Measurements from ENCODE around the gene XPO6.

Gene XPO6

DNA sequence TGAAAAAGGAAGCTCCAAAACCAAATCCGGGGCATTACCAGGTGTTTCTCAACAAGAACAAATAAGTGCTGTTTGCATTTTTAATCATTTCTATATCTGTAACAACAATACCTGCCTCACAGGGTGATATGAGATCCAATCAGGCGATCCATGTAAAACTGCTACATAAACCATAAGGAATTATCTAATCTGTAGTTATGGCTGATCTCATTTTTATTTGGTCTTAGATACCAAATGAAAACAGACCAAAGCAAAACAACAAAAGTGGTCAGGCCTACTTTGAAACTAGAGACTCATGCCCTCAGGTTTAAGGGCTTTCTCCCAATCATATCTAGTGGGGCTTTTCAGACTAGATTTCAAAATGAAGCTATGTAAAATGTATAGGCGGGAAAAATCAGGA lies 28.3 kb downstream of the XPO6 start:
- H3K4me3 ChIP-seq (ENCODE audit: low read length): no peak overlapping the region
- TF ChIP-seq, protein P1, sequence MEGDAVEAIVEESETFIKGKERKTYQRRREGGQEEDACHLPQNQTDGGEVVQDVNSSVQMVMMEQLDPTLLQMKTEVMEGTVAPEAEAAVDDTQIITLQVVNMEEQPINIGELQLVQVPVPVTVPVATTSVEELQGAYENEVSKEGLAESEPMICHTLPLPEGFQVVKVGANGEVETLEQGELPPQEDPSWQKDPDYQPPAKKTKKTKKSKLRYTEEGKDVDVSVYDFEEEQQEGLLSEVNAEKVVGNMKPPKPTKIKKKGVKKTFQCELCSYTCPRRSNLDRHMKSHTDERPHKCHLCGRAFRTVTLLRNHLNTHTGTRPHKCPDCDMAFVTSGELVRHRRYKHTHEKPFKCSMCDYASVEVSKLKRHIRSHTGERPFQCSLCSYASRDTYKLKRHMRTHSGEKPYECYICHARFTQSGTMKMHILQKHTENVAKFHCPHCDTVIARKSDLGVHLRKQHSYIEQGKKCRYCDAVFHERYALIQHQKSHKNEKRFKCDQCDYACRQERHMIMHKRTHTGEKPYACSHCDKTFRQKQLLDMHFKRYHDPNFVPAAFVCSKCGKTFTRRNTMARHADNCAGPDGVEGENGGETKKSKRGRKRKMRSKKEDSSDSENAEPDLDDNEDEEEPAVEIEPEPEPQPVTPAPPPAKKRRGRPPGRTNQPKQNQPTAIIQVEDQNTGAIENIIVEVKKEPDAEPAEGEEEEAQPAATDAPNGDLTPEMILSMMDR (conservative IDR thresholded peaks at IDR 0.05; ENCODE audit: low read length): no peak
- no peak for DNase-seq (ENCODE audit: low read depth)

DNA sequence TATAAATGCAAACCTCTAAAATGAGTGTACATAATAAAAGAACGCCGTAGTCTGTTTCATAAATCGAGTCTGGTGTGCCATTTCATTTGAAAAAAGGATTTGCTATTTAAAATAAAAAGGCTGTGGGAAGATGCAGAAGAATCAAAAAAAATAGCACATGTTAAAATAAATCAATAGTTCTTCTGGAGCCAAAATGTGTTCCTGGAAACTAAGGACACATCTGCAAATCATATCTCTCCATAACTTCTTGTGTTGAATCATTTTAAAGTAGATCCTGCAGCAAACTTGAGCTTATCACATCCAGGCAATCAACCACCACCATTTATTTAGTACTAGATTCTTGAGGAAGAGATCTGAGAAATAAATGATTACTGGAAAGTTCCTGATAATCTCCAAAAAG lies 29.0 kb downstream of the XPO6 start:
- no peak overlapping the region for H3K4me3 ChIP-seq (ENCODE audit: low read length)
- TF ChIP-seq, protein P1 (conservative IDR thresholded peaks at IDR 0.05; ENCODE audit: low read length): no peak
- peak; percentile 34 for DNase-seq (ENCODE audit: low read depth)

DNA sequence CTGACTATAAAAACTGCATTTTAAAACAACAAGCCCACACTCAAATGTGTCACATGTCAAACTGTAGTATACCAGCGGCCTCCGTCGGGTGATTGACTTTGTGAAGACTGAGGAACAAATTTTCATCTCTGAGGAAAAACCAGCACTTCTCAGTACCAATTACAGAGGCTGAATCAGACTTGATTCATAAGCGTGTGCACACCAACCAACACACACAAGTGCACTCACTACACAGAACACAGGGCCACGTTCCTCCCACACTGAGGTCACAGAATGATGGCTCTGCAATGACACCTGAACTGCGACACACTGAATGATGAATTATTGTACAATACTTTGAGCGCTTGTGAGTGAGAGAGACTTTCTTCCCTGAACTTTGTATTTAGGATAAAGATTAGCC lies 29.6 kb downstream of the XPO6 start:
- no peak overlapping the region for H3K4me3 ChIP-seq (ENCODE audit: low read length)
- DNase-seq (ENCODE audit: low read depth): peak; percentile 54
- TF ChIP-seq, protein P1 (conservative IDR thresholded peaks at IDR 0.05; ENCODE audit: low read length): no peak

DNA sequence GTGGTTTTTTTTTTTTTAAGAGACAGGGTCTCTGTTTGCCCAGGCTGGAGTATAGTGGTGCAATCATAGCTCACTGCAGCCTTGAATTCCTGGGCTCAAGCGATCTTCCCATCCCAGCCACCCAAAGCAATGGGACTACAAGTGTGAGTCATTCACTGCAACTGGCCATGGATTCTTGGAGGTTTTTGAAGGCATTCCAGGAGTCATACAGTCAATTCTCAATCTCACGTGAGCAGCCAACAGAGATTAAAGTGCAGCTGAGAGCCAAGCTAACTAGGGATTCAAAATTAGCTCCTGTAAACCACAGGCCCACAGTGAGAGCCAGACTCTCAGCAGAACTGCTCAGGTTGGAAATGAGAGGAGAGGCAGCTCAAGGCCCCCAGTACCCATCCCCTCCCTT lies 30.2 kb downstream of the XPO6 start:
- H3K4me3 ChIP-seq (ENCODE audit: low read length): no peak overlapping the region
- TF ChIP-seq, protein P1 (conservative IDR thresholded peaks at IDR 0.05; ENCODE audit: low read length): no peak
- DNase-seq (ENCODE audit: low read depth): peak; percentile 95

DNA sequence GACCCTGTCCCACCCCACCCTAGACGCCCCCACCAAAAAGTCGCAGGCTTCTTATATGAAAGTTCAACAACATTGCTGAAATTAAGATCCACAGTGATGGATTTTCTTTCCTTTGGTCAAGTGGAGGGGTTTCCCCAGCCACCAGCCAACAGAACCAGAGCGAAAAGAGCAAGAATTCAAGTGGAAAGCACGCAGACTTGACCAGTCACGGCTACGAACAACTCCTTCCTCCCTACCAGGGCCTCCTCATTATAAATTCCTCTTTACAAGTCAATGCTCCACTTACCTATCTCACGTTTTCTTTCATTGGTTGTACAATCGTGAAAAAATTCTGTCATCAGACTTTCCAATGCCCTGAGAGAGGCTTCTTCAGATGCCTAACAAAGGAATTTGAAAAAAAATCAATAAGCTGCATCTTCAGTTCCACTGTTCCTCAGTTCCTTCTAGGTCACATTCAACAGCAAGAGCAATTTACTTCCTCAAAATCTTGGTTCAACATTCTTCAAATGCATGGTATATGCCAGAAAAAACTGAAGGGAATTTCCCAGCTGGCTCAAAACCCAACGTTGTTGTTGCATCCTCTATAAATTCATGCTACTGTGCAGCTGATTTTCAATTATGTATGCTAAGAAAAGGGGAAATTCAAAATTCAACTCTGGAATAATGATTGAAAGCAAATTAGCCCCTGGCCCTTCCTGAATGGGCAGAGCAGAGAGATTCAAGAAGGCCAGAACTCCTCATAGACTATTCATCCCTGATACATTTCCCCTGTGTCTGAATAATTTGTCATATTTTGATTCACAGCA lies 30.9 kb downstream of the XPO6 start:
- no peak overlapping the region for H3K4me3 ChIP-seq (ENCODE audit: low read length)
- TF ChIP-seq, protein P1 (conservative IDR thresholded peaks at IDR 0.05; ENCODE audit: low read length): no peak
- DNase-seq (ENCODE audit: low read depth): peak; percentile 69

DNA sequence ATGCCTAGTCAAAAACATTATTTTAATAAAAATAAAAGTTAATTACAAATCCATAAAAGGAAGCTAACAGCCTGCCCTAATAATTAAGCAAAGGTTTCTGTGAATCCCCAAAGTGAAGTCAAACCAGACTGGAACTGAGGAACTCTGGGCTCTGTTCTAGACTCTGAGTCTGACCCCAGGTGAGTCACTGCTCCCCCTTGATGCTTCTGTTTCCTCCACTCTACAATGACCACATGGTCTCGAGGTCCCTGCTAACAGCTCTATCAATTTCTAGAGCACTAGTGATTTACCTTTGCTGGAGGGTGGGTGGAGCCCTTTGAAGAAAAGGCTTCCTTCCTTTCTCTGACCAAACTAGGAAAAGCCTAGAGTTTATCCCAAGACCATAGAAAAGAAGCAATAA lies 32.4 kb downstream of the XPO6 start:
- no peak overlapping the region for H3K4me3 ChIP-seq (ENCODE audit: low read length)
- TF ChIP-seq, protein P1 (conservative IDR thresholded peaks at IDR 0.05; ENCODE audit: low read length): no peak
- DNase-seq (ENCODE audit: low read depth): no peak

DNA sequence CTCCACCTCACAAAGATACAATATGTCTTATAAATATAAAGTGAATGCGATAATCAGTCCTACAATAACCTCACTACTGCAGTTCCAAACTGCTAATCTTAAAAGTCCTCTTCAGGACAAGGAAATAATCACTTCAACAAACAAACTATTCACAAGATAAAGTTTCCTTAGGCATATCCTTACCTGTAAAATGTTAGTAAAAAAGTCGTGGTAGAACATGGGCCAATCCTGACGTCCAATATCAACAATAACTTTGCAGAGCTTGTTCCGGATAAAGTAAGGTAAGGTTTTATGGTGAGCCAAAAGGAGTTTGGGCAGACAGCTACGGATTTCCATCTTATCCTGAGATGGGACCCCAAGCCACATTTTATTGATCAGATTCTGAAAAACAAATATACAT lies 36.0 kb downstream of the XPO6 start:
- TF ChIP-seq, protein P1 (conservative IDR thresholded peaks at IDR 0.05; ENCODE audit: low read length): no peak
- DNase-seq (ENCODE audit: low read depth): no peak
- no peak overlapping the region for H3K4me3 ChIP-seq (ENCODE audit: low read length)

Measured in AG10803 (cell line).